ENCODE results near the gene REPS2. TPM values are rescaled to one million over a fixed set of nuclear protein-coding genes. Genes with fewer than 3 reads are reported as not detected.

The REPS2 gene
- total RNA-seq, 4 donors from 2014 or later: 4.0 to 12.6 (median 5.0) TPM

GRCh38 chrX:16918979-16919378 lies 27.5 kb upstream of the REPS2 start:
- ATAC-seq (ENCODE audit: low FRiP score): no peak
- no peak for DNase-seq (ENCODE audit: low spot score)
- TF ChIP-seq CTCF (IDR thresholded peaks at IDR 0.05): no peak

- TF ChIP-seq CTCF (IDR thresholded peaks at IDR 0.05): no peak
- no peak for DNase-seq (ENCODE audit: low spot score)
- no peak for ATAC-seq (ENCODE audit: low FRiP score)
Observed at GRCh38 chrX:16920075-16920474, 26.4 kb upstream of the REPS2 start.

GRCh38 chrX:16923157-16923556 lies 23.3 kb upstream of the REPS2 start:
- no peak for TF ChIP-seq CTCF (IDR thresholded peaks at IDR 0.05)
- ATAC-seq (ENCODE audit: low FRiP score): no peak
- DNase-seq (ENCODE audit: low spot score): no peak

- ATAC-seq (ENCODE audit: low FRiP score): no peak
- no peak for TF ChIP-seq CTCF (IDR thresholded peaks at IDR 0.05)
Observed at GRCh38 chrX:16924631-16925480, 21.6 kb upstream of the REPS2 start.

GRCh38 chrX:16930392-16930791 lies 16.1 kb upstream of the REPS2 start:
- no peak for TF ChIP-seq CTCF (IDR thresholded peaks at IDR 0.05)
- no peak for DNase-seq (ENCODE audit: low spot score)
- ATAC-seq (ENCODE audit: low FRiP score): no peak

More at GRCh38 chrX:16924631-16925480, 21.6 kb upstream of the REPS2 start:
- DNase-seq (ENCODE audit: low spot score): no peak

- no peak for ATAC-seq (ENCODE audit: low FRiP score)
- DNase-seq (ENCODE audit: low spot score): no peak
Observed at GRCh38 chrX:16931371-16931770, 15.1 kb upstream of the REPS2 start.

More at GRCh38 chrX:16931371-16931770, 15.1 kb upstream of the REPS2 start:
- no peak for TF ChIP-seq CTCF (IDR thresholded peaks at IDR 0.05)
